Fibroblast of skin of scalp (primary cell): ENCODE data around the gene EHD1.

Experiments used
- DNase-seq: peaks from one replicate; pipeline ENCODE4 v3.0.0-alpha.2; 2013

The EHD1 gene

DNA sequence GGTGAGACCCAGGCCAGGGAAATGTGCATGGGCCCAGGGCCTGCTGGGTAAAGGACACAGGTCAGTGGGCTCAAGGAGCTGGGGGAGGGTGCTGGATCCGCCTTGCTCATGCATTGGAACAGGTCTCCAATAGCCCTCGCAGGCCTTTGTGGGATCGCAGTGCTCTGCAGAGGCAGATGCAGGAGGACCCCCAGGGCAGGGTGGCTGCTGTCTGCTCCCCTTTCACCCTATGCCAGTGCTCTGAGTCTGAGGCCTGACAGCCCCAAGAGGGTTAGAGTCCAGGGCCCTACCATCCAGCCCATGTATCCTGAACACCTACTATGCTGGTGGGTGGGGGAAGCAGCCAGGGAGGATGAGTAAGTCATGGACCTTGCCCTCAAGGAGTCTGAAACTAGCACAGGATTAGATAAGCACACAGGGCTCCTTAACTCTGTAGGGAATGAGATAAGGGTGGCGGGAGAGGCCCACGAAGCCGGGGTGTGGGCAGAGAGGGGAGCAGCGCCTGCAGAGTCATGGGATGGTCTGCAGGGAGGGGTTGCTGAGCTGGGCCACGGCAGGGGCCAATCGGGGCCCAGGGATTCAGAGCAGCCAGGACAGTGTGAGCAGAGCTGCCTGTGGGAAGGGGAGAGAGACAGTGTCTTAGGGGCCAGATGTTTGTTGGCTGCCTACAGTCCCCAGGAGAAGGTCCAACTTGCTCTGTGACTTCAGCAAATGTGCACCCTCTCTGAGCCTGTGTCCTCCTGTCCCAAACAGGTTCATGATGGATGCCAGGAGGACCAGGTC is 10.5 kb upstream of the EHD1 start:
- no peak for DNase-seq

DNA sequence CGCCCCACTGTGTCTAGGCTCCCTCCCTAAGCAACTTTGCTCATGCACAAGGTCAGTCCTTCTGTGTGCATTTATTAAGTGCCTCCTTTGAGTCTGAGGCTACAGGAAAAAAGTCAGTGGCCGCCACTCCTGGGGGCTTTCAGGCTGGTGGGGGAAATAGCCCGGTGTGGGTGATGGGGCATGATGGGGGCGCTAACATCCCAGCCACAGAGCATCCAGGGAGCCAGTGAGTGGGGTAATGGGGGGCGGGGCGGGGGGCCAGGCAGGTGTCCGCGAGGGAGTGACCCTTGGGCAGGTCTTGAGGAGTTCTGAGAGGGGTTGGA is 9.9 kb upstream of the EHD1 start:
- no peak for DNase-seq

DNA sequence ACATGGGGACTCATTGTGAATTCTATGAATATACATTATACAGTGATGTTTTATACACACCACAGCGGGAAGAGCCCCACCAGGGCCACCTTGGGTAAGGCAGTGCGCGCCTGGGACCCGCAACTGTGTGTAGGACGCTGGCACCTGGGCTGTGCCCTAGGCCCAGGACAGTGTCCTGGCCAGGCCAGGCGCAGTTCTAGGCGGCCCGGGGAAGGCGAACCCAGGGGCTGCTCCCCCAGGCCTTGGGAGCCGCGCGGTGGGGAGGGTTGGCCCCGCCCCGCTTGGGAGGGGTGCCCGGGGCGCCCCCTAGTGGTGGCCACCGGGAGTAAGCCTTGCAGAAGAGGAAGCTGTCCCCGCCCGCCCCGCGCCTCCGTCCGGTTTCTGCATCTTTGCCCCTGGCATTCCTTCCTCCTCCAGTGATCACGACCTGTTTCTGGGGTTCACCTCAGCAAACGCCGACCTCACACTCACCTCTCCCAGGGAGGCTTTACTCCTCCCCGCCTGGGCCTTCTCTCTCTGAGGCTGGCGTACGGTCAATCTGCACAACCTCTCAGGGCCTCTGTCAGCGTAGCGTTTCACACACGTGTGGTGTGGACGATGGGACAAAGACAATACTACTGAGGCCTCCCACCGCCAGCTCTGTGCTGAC is 9.5 kb upstream of the EHD1 start:
- peak; percentile 72 for DNase-seq

DNA sequence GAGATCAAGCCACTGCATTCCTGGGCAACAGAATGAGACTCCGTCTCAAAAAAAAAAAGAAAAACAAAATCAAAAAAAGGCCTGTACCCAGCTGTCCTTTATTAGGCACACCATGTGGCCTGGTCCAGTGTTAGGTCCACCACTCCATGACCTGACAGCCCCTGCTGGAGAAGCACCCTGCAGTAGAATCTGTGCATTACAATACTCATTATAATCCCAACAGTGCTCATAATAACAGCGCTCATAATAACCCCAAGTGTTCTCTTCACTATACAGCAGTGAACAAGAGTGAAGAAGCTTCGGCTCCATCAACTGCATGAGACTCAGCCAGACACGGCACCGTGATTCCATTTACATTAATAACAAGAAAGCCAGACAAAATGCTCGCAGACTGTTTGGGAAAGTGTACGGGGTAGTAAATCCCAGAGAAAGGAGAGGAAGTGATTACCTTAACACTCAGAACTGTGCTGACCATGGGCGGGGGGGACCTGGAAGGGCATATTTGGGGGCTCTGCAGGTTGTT is 8.9 kb upstream of the EHD1 start:
- no peak for DNase-seq

DNA sequence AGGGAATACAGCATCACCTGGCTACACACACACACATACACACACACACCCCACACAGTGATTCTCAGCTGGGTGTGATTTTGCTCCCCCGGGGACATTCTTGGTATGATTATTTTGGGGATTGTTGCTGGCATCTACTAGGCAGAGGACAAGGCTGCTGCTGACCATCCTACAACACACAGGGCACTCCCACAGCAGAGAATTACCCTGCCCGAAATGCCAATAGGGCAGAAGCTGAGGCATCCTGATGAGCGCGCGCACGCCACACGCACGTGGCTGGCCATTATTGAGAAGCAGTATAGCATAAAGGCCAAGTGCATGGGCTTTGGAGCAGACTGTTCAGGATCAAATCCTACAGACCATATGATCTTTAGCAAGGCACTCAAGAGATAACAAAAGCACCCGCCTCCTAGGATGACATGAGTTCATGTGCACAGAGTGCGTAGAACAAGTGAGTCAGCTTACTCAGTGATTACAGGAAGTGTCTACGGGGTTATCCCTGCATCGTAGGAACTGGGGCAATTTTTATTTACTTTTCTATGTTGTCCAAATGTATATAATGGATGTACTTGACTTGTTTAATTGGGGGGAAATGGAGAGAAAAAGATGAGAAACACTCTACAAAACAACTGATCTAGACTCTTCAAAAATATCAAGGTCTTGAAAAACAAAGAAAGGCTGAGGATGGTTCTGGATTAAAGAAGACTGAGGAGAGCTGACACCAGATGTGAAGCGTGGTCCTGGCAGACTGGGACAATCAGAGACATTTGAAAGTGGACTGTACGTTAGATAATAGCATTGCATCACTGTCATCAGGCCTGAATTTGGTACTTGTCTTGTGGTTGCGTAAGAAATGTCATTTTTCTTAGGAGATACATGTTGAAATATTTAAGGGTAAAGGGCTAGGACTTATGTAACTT is 7.2 kb upstream of the EHD1 start:
- DNase-seq: peak; percentile 29

DNA sequence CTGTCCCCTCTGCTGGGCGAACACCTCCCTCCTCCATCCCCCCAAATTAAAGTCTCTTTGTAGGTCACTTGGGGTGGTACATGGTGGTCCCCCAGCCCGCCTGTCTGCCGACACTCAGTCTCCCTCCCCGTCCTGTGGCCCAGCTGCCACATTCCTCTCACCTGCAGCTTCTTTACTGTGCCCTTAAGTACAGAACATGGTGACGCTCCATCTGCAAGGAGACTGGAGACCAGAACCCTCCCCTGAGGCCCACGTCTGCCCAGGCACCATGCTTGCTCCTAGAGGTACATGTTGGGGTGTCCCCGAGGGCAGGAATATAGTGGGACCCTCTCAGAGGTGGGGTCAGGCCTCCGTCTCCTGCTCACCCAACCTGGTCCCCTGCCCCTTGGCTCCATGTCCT is 5.6 kb upstream of the EHD1 start:
- no peak for DNase-seq

DNA sequence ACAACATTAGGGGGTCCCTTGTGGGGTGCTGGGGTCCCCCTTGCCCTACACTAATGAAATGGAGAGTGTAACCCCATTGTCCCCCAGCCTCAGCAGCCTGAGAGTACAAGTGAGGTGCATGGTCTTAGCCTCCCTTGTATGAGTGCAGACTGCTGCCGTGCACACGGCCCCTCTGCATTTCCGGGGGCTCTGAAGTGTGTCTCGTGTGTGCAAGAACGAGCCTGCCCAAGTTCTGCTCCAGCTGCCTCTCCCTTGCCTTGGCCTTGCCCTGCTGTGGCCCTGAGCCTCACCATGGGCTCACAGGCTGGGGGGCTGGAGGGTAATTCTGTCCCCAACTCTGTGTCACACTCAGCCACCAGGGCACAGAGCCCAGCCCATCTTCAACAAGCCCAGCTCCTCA is 5.2 kb upstream of the EHD1 start:
- no peak for DNase-seq

DNA sequence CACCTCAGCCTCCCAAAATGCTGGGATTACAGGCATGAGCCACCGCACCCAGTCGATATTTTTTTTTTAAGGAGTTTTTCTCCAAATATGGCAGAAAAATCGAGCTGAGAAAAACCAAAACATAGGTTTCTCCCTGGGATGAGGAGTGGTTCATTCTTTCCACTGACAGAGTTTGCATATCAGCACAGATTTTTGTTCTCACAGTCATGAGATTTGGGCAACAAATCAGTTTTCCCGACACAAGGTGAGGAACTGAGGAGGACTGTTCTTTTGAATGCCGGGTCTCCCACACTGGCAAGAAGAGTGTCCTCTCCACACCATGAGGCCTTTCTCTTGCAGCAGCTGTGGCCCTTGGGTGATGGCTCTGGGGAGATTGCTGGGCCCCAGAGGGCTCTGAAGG is 3.8 kb upstream of the EHD1 start:
- DNase-seq: no peak

DNA sequence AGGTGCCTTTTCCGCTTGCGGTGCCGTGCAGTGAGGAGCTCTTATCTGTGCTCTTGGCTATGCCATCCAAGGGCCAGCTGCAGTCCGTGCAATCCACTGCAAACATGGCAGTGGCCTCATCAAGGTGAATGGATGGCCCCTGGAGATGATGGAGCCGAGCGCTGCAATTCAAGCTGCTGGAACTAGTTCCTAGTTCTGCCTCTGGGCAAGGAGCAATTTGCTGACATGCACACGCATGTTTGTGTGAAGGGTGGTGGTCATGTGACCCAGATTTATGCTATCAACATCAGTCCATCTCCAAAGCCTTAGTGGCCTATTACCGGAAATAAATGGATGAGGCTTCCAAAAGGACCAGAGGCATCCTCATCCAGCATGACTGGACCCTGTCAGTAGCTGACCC is 3.1 kb upstream of the EHD1 start:
- DNase-seq: no peak

DNA sequence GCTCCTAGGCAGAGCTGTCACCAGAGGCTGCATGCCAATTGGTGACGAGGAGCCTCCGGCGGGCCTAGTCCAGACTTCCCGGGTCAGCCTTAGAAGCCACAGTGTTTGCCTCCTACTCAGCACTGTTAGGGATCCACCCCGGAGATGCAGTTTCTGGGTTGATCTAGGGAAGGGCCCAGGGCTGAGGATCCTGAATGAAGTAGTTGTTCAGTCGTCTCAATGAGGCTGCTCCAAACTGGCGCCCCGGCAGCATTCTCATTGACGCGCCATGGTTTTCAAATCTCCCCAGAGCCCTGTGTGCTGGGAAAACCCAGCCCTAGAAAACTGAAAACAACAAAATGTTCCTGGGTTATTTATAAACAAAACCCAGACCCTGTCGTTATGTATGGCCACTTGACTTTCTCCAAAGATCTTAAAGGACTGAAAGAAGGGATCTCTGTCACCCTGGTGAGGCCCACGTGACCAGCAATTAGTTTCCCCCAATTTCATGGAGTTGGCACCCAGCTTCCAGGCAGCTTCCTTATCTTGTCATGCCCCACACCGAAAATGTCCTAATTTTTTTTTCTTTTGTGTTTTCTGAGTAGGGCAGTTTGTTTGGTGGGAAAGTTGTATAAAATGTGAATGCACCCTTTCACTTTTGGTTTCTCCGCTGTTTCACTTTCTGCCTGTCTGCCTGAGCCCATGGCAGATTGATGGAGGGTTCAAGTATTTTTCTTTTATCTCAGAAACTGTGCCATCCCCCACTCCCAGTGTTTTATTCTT is 2.0 kb upstream of the EHD1 start:
- DNase-seq: no peak

DNA sequence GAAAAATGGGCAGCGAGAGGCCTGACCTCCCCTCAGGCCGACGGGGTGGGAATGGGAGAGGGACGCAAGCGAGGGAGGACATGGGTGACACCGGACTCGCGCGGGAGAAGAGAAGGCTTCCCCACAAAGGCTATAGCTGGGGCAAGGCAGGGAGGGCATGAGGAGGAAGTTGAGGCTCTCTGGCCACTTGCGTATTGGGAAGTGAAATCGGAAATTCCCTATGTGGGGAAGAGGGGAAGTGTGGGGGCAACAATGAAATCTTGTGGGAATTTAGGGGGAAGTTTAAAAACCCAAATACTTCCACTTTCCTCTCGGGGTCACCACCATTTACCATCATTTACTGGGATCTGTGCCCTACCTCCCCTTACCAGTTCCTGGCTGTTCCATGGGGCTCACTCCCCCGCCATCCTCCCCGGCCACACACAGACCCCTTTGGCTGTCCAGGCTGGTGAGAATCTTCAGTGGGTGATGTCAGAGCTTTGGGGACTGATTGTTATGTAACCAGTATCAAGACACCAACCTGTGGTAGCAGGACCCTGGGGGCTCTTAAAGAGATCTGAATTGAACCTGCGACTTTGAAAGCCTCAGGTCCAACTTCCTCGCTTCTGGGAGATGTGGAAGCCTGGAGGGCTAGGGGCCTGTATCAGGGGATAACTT is 951 bp upstream of the EHD1 start:
- DNase-seq: no peak

DNA sequence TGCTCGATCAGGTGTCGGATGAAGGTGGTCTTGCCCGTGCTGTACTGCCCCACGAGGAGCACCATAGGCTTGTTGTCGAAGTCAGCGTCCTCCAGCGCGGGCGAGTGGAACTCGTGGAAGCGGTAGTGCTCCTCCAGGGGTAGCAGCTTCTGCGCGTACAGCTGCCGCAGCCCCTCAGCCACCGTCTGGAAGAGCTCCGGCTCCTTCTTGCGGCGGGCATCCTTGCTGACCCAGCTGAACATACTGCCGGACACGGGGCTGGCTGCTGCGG is 263 bp downstream of the EHD1 start:
- no peak for DNase-seq

DNA sequence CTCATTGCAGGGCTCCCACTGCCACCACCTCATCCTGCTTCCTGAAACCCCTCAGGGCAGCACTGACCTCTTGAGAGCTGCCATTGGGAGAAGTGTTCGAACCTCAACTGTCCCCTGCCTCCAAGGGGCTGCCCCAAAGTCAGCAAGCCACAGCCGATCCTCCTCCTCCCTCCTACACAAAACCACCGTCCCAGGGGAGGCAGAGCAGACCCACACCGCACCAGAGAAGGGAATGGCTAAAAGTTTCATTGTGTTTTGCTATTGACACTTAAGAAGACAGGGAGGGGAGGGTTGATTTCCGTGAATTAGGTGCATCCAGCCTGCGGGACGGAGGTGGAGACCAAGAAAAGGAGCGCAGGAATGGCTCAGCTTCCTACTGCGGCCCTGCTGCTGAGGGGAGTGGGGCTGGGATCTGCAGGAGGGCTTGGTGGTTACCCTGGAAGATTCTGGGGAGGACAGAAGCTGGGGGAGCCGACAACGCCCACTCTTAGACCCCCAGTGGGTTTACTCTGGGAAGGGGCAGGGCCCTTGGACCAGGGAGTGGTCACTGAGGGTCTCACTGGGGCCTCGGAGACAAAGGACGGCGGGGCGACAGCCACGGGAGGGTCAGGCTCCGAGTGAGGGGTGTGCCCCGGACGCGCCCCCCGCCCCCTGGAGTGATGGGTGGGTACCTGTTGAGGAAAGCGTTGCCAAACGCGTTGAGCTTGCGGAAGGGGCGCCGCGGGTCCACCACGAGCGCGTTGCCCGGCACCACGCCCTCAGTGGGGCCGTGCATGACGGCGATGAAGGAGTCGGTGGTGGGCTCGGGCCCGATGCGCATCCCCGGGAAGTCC is 815 bp downstream of the EHD1 start:
- DNase-seq: no peak

DNA sequence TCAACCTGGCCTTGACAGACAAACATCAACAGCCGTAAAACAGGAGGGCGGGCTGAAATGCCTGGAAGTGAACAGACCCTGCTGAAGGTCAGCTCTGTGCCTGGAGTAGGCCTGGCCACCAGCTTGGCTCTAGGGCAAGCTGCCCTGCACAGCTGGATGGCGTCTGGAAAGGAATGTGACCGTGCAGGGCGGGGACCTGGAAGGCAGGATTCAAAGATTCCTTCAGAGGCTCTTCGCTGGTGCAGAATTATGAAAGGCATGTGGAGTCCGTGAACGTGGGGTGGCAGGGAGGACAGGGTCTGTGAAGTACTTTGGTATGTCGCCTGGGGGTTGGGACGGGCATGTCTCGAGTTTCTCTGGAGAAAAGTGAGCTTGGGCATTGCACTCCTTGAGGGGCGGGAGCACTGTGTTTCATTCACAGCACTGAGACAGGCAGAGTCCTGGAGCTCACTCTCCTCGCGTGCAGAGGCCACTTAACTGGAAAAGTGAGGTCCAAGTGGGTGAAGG is 1.5 kb downstream of the EHD1 start:
- peak; percentile 85 for DNase-seq

DNA sequence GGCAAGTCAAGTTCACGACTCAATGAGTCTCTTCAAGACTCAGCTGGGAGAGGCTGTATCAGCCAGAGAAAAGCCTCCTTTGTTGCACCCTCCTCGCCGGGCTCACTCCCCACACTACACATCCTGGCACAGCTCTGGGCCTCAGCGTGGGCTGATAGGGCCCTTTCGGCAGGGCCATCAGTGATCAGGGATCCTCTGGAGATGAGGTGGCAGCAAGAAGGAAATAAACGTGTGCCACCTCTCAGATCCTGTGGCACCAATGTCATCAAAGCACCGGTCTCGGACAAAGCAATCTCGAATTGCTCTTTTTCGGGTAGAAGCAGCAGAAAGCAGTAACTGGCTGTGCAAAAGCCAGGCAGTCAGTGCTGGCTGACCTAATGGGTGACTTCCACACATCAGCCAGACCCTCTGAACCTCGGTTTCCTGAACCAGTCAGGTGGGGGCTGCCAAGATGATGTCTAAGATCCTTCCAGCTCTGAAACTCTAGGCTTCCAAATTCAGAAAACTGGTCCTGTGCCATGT is 2.1 kb downstream of the EHD1 start:
- DNase-seq: no peak

DNA sequence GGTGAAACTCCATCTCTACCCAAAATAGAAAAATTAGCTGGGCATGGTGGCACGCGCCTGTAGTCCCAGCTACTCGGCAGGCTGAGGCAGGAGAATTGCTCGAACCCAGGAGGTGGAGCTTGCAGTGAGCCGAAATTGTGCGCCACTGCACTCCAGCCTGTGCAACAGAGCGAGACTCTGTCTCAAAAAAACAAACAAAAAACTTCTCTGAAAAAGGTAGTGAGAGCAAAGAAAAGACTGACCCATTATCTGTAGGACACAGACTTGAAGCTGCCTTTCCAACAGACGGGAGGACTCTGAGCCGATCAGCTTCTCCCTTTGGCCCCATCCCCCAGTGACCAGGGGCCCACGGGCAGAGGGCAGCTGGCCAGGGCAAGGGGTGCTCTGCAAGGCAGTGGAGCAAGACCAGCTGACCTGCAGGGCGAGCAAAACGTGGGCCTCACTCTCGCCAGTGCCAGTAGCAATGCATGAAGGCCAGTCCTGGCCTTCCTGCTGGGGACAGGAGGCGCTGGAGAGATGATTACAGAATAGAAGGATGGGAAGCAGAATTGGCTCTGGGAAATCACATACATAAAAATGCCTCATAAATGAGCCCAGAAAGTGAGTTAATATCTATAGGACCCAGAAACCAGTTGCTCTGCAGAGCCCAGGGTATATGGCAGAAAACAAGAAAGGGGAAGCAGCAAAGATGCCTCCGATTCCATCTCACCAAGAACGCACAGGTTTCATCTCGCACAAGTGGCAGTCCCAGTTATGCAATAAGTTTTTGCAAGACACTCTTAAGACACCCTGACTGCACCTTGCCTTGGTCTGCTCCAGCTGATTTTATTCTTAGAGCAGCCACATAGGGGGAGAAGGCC is 2.8 kb downstream of the EHD1 start:
- DNase-seq: no peak

DNA sequence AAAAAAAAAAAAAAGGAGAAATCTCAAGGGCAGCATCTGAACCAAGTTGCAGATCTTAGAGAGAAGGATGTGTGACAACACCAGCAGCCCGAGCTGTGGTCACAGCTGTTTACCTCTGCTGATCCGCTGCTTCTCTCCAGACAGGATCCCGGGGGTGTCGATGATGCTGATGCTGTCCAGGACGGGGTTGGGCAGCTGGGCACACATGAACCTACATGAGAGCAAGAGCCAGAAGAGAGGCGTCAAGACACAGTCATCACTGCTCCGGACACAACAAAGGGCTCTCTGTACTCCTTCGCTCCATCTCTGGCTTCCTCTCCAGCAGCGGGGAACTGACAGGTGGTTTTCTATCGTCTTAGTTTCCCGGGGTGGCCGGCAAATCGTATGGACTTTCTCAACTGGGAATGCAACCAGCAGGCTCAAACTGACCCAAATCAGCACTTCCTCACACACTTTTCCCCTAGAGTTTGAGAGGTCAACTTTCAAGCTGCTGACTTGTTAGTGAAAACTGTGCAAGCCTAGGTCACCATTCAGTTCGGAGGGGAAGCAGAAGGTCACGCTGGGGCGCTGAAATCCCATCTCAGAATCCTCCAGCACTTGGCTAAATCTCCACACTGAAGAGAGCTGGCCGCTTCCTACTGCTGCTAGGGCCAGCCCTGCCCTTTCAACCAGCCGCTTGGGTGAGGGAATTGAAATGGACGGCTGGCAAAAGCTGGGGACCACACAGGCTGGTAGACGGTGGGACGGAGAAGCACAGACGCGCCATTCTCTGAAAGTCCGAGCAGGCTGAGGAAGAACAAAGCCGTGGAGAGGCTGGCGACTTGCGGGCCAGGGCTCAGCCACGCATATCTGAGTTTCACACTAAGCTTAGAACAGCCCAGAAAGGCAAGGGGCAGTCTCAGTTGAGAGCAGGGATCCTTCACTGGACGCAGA is 3.8 kb downstream of the EHD1 start:
- no peak for DNase-seq

DNA sequence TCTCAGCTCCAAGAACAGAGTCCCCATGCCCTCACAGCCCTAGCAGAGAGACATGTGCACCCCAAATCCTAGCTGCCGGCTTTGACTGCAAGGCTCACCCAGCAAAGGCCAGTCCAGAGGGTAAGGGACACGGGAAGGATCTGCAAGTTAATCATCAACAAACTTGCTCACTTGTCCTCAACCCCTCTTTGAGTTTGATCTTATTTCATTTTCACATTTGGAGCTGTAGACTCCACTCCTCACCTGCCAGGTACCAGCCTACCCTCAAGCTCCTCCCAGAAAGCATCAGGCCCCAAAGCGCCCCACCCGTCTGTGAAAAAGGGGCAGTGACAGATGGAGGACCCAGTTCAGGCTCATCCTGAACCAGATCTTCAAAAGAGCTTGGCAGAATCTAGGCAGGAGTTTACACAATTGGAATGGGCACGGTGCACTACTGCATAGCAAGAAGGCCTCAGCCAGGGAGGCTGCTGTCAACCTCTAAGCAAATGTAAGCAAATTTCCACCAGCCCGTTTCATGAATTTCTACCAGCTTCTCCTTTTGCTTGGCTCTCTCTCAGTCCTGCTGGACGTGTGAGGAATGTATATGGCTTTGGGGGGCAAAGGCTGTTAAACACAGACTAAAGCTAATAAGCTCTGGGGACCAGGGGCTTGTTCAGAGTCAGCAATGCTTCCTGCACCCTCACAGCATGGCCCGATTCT is 5.5 kb downstream of the EHD1 start:
- DNase-seq: no peak
